ENCODE results near the gene RNF130. TPM values are rescaled to one million over a fixed set of nuclear protein-coding genes. Genes with fewer than 3 reads are reported as not detected.

Gene RNF130
- total and polyA plus RNA-seq, 2 of the 13 experiments (the other 11 are each of a cell fraction or from before 2014, with no cell fraction given): 28.2 to 28.3 TPM

DNA sequence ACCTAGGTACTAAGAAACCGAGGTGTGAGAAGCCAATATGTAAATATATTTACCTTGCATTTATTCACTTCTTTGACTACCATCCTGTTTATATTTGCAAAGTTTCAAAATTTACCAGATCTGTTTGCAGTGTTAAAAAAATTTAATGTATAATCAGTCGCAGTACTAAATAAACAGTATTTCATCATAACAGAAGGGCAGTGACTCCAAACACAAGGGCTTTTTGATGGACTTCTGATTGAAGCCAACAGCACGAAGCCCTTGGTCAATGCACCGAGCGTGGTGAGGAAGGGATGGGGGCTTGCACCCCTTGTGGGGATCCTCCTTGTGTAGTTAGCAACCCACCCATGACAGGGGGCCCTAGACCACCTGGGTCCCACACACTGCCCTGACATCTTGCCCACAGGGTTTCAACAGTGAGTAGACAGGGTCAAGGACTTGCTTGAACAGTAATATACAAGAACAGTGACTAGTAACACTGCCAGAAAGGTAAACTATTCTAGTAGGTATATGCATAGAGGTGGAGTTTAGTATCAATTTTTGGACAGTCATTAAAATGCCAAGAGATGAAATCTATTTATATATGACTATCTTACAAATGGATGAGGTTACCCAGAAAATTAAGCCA is 111.2 kb downstream of the RNF130 start (continued):
- no peak for TF ChIP-seq ARNT (IDR thresholded peaks at IDR 0.05)
- TF ChIP-seq, protein P1, sequence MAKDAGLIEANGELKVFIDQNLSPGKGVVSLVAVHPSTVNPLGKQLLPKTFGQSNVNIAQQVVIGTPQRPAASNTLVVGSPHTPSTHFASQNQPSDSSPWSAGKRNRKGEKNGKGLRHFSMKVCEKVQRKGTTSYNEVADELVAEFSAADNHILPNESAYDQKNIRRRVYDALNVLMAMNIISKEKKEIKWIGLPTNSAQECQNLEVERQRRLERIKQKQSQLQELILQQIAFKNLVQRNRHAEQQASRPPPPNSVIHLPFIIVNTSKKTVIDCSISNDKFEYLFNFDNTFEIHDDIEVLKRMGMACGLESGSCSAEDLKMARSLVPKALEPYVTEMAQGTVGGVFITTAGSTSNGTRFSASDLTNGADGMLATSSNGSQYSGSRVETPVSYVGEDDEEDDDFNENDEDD (CRISPR knock-in tag; IDR thresholded peaks at IDR 0.05; ENCODE audit: borderline replicate concordance): no peak
- no peak for TF ChIP-seq ARNTL (CRISPR knock-in tag; IDR thresholded peaks at IDR 0.05)
- TF ChIP-seq SNAPC2 (CRISPR knock-in tag; IDR thresholded peaks at IDR 0.05): no peak
- no peak for TF ChIP-seq ZNF441 (CRISPR knock-in tag; IDR thresholded peaks at IDR 0.05; ENCODE audit: borderline replicate concordance)
- 0 out of 2 replicates have a peak, but pooled peaks have one; percentile 41 for TF ChIP-seq RXRB (CRISPR knock-in tag; IDR thresholded peaks at IDR 0.05; ENCODE audit: borderline replicate concordance)
- no peak for TF ChIP-seq SNAI1 (CRISPR knock-in tag; IDR thresholded peaks at IDR 0.05; ENCODE audit: borderline replicate concordance)
- TF ChIP-seq CEBPB (IDR thresholded peaks at IDR 0.05; ENCODE audit: borderline replicate concordance, low read depth, low read length): peak; percentile 72
- TF ChIP-seq TAF1 (CRISPR knock-in tag; IDR thresholded peaks at IDR 0.05): no peak
- TF ChIP-seq ZNF552 (CRISPR knock-in tag; IDR thresholded peaks at IDR 0.05; ENCODE audit: borderline replicate concordance): no peak
- TF ChIP-seq, protein P2, sequence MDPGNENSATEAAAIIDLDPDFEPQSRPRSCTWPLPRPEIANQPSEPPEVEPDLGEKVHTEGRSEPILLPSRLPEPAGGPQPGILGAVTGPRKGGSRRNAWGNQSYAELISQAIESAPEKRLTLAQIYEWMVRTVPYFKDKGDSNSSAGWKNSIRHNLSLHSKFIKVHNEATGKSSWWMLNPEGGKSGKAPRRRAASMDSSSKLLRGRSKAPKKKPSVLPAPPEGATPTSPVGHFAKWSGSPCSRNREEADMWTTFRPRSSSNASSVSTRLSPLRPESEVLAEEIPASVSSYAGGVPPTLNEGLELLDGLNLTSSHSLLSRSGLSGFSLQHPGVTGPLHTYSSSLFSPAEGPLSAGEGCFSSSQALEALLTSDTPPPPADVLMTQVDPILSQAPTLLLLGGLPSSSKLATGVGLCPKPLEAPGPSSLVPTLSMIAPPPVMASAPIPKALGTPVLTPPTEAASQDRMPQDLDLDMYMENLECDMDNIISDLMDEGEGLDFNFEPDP (CRISPR knock-in tag; conservative IDR thresholded peaks at IDR 0.05): no peak
- TF ChIP-seq, protein P3, sequence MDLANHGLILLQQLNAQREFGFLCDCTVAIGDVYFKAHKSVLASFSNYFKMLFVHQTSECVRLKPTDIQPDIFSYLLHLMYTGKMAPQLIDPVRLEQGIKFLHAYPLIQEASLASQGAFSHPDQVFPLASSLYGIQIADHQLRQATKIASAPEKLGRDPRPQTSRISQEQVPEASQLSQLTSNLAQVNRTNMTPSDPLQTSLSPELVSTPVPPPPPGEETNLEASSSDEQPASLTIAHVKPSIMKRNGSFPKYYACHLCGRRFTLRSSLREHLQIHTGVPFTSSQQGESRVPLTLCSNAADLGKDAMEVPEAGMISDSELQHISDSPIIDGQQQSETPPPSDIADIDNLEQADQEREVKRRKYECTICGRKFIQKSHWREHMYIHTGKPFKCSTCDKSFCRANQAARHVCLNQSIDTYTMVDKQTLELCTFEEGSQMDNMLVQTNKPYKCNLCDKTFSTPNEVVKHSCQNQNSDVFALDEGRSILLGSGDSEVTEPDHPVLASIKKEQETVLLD (CRISPR knock-in tag; IDR thresholded peaks at IDR 0.05; ENCODE audit: low read depth): no peak
- TF ChIP-seq ZBTB20 (CRISPR knock-in tag; IDR thresholded peaks at IDR 0.05; ENCODE audit: borderline replicate concordance, low read depth): no peak
- no peak for TF ChIP-seq PCBP1 (IDR thresholded peaks at IDR 0.05; ENCODE audit: borderline replicate concordance, low read depth, low read length)
- TF ChIP-seq, protein P4, sequence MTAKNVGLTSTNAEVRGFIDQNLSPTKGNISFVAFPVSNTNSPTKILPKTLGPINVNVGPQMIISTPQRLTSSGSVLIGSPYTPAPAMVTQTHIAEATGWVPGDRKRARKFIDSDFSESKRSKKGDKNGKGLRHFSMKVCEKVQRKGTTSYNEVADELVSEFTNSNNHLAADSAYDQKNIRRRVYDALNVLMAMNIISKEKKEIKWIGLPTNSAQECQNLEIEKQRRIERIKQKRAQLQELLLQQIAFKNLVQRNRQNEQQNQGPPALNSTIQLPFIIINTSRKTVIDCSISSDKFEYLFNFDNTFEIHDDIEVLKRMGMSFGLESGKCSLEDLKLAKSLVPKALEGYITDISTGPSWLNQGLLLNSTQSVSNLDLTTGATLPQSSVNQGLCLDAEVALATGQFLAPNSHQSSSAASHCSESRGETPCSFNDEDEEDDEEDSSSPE (CRISPR knock-in tag; IDR thresholded peaks at IDR 0.05): no peak
- no peak for TF ChIP-seq SMARCC2 (IDR thresholded peaks at IDR 0.05)
- TF ChIP-seq FOXM1 (CRISPR knock-in tag; IDR thresholded peaks at IDR 0.05): no peak
- TF ChIP-seq TAF15 (IDR thresholded peaks at IDR 0.05; ENCODE audit: low read depth, low read length, poor library complexity, severe bottlenecking): no peak
- TF ChIP-seq DNMT3B (CRISPR knock-in tag; conservative IDR thresholded peaks at IDR 0.05): no peak
- TF ChIP-seq, protein P5, sequence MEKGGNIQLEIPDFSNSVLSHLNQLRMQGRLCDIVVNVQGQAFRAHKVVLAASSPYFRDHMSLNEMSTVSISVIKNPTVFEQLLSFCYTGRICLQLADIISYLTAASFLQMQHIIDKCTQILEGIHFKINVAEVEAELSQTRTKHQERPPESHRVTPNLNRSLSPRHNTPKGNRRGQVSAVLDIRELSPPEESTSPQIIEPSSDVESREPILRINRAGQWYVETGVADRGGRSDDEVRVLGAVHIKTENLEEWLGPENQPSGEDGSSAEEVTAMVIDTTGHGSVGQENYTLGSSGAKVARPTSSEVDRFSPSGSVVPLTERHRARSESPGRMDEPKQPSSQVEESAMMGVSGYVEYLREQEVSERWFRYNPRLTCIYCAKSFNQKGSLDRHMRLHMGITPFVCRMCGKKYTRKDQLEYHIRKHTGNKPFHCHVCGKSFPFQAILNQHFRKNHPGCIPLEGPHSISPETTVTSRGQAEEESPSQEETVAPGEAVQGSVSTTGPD (CRISPR knock-in tag; IDR thresholded peaks at IDR 0.05): no peak
- TF ChIP-seq ZNF274 (CRISPR knock-in tag; IDR thresholded peaks at IDR 0.05): no peak
- TF ChIP-seq HOXA9 (CRISPR knock-in tag; IDR thresholded peaks at IDR 0.05; ENCODE audit: borderline replicate concordance): no peak
- TF ChIP-seq RELA (CRISPR knock-in tag; IDR thresholded peaks at IDR 0.05): no peak
- TF ChIP-seq POLR2AphosphoS5 (IDR thresholded peaks at IDR 0.05; ENCODE audit: low read depth, low read length): no peak
- TF ChIP-seq FOXP1 (IDR thresholded peaks at IDR 0.05): no peak
- TF ChIP-seq FOXP1 (CRISPR knock-in tag; IDR thresholded peaks at IDR 0.05): peak; percentile 78; the same call in 1 of the 2 replicates
